K562 (cell line): Measurements from ENCODE around the gene GRB2. TPM values are rescaled to one million over a fixed set of nuclear protein-coding genes. Genes with fewer than 3 reads are reported as not detected.

Experiments
- ATAC-seq: fragments of 200-7000 bp; cut with Tn5 transposase; 3 replicates; pipeline ENCODE4 v1.9.1; 2020; ENCODE audit warnings: moderate library complexity
- BruUV-seq: library from RNA; stranded (reverse); fragments of 400-500 nt; replicated peaks from 2 replicates; lab custom pipeline; 2021; lab: Mats Ljungman, UMichigan
- CTCF ChIA-PET: fragments of 300-600 bp; formaldehyde crosslinking; extraction: SDS; loops from one replicate; lab custom pipeline; 2021; ENCODE audit warnings: low intra/inter-chr PET ratio; lab: Yijun Ruan, JAX
- POLR2A ChIA-PET: fragments of 300-600, 350-650 bp; sonication (Branson Sonifier 250); formaldehyde crosslinking; extraction: SDS; loops from one replicate; lab custom pipeline; 2021; ENCODE audit warnings: antibody characterized with exemption, inconsistent platforms; lab: Yijun Ruan, JAX
- DNase-seq, 4 experiments: peaks; one replicate each; pipeline versions ENCODE4 v3.0.0 to v3.0.0-alpha.2; 2011 to 2018; ENCODE audit warnings: low spot score in 3 of 4, mixed read lengths in 3 of 4; ENCODE audit errors: extremely low read depth in 1 of 4
- FAIRE-seq: peaks from 2 replicates; lab custom pipeline; 2011; peaks lifted over from hg19 to GRCh38; lab: Jason Lieb, UNC
- H2AFZ ChIP-seq: 2 replicates; pipeline ENCODE4 v1.6.0; 2011; ENCODE audit warnings: low read depth, low read length, control low read depth, inconsistent platforms
- H3K27ac ChIP-seq: fragments of 200-600 bp; 3 replicates; pipeline ENCODE4 v1.8.0; 2011; ENCODE audit warnings: low read depth, mild to moderate bottlenecking, control low read depth, inconsistent platforms, low read length, moderate library complexity, mixed read lengths; ENCODE audit errors: extremely low read depth
- H3K27me3 ChIP-seq, 2 experiments: fragments of 300-600 bp in 1 of 2; 2 replicates in 1 of 2; 3 replicates in 1 of 2; pipeline versions ENCODE4 v1.6.0 to v1.8.0; 2011; ENCODE audit warnings: inconsistent platforms in 2 of 2, low read length in 2 of 2, mild to moderate bottlenecking in 1 of 2, mixed read lengths in 1 of 2, moderate library complexity in 1 of 2; ENCODE audit not compliant: control insufficient read depth in 2 of 2, insufficient read depth in 2 of 2
- H3K36me3 ChIP-seq: fragments of 300-600 bp; 3 replicates; pipeline ENCODE4 v1.8.0; 2011; ENCODE audit warnings: mild to moderate bottlenecking, low read length, inconsistent platforms; ENCODE audit not compliant: control insufficient read depth, insufficient read depth
- H3K4me1 ChIP-seq, 2 experiments: fragments of 200-600 bp in 1 of 2; replicated peaks in 1 of 2; 2 replicates in 1 of 2; 3 replicates in 1 of 2; pipeline versions ENCODE4 v1.5.1 to v1.8.0; 2011; ENCODE audit warnings: inconsistent platforms in 2 of 2, low read length in 2 of 2, mild to moderate bottlenecking in 1 of 2, mixed read lengths in 1 of 2, moderate library complexity in 1 of 2; ENCODE audit not compliant: control insufficient read depth in 2 of 2, insufficient read depth in 2 of 2
- H3K4me2 ChIP-seq: 2 replicates; pipeline ENCODE4 v1.6.1; 2011; ENCODE audit warnings: low read length, control low read depth, inconsistent platforms, mixed read lengths; ENCODE audit not compliant: insufficient read depth
- H3K4me3 ChIP-seq: fragments of 200-600 bp; sonication (generic), shearing (Covaris generic); 2 replicates; pipeline ENCODE4 v1.5.1; 2016; ENCODE audit warnings: control low read depth, inconsistent platforms
- H3K79me2 ChIP-seq: fragments of 200-600 bp; 3 replicates; pipeline ENCODE4 v1.8.0; 2011; ENCODE audit warnings: low read length, inconsistent platforms; ENCODE audit not compliant: control insufficient read depth, insufficient read depth
- H3K9ac ChIP-seq, 2 experiments: 2 replicates each; pipeline versions ENCODE4 v1.6.0 to v1.6.1; 2011; ENCODE audit warnings: low read depth in 2 of 2, low read length in 2 of 2, control low read depth in 1 of 2, inconsistent platforms in 1 of 2, mild to moderate bottlenecking in 1 of 2, mixed read lengths in 1 of 2; ENCODE audit not compliant: insufficient read depth in 1 of 2
- H3K9me1 ChIP-seq: one replicate; pipeline ENCODE4 v1.6.0; 2011; ENCODE audit warnings: inconsistent platforms, mild to moderate bottlenecking, low read length, moderate library complexity; ENCODE audit not compliant: control insufficient read depth, insufficient read depth
- H3K9me3 ChIP-seq: replicated peaks from 2 replicates; pipeline ENCODE4 v1.5.1; 2011; ENCODE audit warnings: low read depth, low read length, inconsistent platforms; ENCODE audit not compliant: control insufficient read depth, insufficient read depth
- H4K20me1 ChIP-seq: replicated peaks from 2 replicates; pipeline ENCODE4 v1.6.1; 2011; ENCODE audit warnings: low read length, inconsistent platforms, mixed read lengths; ENCODE audit not compliant: control insufficient read depth, insufficient read depth
- CTBP1 ChIP-seq: fragments of 450-650 bp; IDR thresholded peaks from 2 replicates; pipeline ENCODE4 v1.6.1; 2016; ENCODE audit warnings: borderline replicate concordance
- NR2C1 ChIP-seq, 2 experiments: fragments of 450-650 bp; IDR thresholded peaks; 2 replicates each; pipeline ENCODE4 v1.6.1; 2017; ENCODE audit warnings: mild to moderate bottlenecking in 2 of 2, antibody characterized with exemption in 1 of 2, inconsistent platforms in 1 of 2, missing compliant biosample characterization in 1 of 2, missing genetic modification characterization in 1 of 2
- PML ChIP-seq: IDR thresholded peaks from 2 replicates; pipeline ENCODE4 v1.6.1; 2012; ENCODE audit warnings: low read length, inconsistent platforms
- TAF7 ChIP-seq: fragments of 450-650 bp; IDR thresholded peaks from 2 replicates; pipeline ENCODE4 v1.6.1; 2016; ENCODE audit warnings: missing genetic modification characterization, missing compliant biosample characterization
- WGBS: fragments of 100-300 bp; shearing (Covaris generic); methylation state at CpG from one replicate; pipeline ENCODE4 v1.1.6; 2016; ENCODE audit warnings: low coverage, mixed read lengths; ENCODE audit not compliant: insufficient coverage; ENCODE audit errors: missing lambda C conversion rate; 5-methylcytosine and 5-hydroxymethylcytosine counted together
- in situ Hi-C: fragments of 300-500 bp; cut with MboI; formaldehyde crosslinking; loops from 4 replicates; pipeline ENCODE4 v1.15.0; 2018; ENCODE audit warnings: inconsistent platforms, mixed read lengths
- intact Hi-C: fragments of 100-400 bp; cut with micrococcal nuclease; formaldehyde crosslinking; loops from 2 replicates; pipeline ENCODE4 v1.14.2; 2022
- polyA plus RNA-seq, 8 experiments: library from polyadenylated mRNA; depleted of rRNA in 4 of 8; stranded (reverse) in 5 of 8; unstranded in 3 of 8; fragments of >200 nt; fragmentation: Nextera tagmentation in 2 of 8; fragmentation: Illumina TruSeq in 1 of 8; extraction: Ambion mirVana in 2 of 8; extraction: Trizol in 1 of 8; gene quantifications; 2 replicates each; pipeline versions ENCODE4 v1.2.1 to v1.2.3, GENCODE V29; 2011 to 2014; ENCODE audit warnings: inconsistent platforms in 1 of 8, missing spikeins in 1 of 8
- total RNA-seq, 7 experiments: library from RNA; depleted of rRNA in 6 of 7; stranded (reverse); fragments of >200 nt in 6 of 7; fragmentation: Illumina TruSeq in 2 of 7; extraction: Trizol in 2 of 7; gene quantifications; 2 replicates each; pipeline versions ENCODE4 v1.2.1 to v1.2.3, GENCODE V29; 2011 to 2021; ENCODE audit warnings: low replicate concordance in 1 of 7
- TF ChIP-seq, protein P1 (sequence below): fragments of 450-650 bp; formaldehyde crosslinking; IDR thresholded peaks from 2 replicates; pipeline ENCODE4 v1.4.0; 2020; ENCODE audit warnings: mild to moderate bottlenecking, moderate library complexity
- TF ChIP-seq, protein P2 (sequence below): fragments of 200-800 bp; sonication (Bioruptor generic); IDR thresholded peaks from 2 replicates; pipeline ENCODE4 v1.6.1; 2017; ENCODE audit warnings: missing genetic modification characterization, missing compliant biosample characterization

Gene GRB2
- total and polyA plus RNA-seq, 9 of the 15 experiments (the other 6 are each of a cell fraction or from before 2014, with no cell fraction given) = 57.2 to 136 (median 84.8) TPM

DNA sequence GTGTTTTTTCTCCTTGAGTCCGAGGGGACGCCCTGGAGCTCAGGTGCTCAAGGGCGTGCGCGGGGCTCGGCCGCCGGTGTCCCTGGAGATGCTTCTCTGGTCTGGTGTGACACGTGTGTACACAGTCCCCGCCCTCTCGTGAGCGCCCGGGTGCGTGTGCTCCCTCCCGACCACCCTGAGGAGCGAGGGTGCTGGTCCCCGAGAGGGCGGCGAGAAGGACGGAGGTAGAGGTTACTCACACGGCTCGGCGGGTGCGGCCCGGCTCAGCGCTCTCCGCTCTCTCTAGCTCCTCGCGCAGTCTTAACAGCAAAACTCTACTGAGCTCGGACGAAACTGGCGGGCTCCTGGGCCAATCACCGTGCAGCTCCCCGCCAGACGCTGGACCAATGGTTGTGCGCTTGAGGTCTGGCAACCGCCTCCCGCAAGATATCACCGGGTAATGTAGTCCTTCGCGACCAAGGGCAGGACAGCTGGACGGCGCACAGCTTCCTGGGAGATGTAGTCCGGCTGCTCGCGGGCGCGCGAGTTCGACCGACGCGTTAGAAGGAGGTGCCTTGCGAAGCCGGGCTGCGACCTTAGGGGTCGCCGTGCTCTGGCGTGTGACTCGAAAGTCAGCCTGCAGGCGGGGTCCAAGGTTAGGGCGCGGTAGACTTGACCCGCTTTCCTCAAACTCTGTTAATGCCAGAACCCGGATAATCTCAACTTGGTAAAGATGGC is 116.2 kb downstream of the GRB2 start, which contains the start of gene SLC25A19 (continued):
- peak; percentile 53; the same call in 1 of the 2 replicates for TF ChIP-seq PML
- TF ChIP-seq, protein P1, sequence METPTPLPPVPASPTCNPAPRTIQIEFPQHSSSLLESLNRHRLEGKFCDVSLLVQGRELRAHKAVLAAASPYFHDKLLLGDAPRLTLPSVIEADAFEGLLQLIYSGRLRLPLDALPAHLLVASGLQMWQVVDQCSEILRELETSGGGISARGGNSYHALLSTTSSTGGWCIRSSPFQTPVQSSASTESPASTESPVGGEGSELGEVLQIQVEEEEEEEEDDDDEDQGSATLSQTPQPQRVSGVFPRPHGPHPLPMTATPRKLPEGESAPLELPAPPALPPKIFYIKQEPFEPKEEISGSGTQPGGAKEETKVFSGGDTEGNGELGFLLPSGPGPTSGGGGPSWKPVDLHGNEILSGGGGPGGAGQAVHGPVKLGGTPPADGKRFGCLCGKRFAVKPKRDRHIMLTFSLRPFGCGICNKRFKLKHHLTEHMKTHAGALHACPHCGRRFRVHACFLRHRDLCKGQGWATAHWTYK (CRISPR knock-in tag) = no peak

DNA sequence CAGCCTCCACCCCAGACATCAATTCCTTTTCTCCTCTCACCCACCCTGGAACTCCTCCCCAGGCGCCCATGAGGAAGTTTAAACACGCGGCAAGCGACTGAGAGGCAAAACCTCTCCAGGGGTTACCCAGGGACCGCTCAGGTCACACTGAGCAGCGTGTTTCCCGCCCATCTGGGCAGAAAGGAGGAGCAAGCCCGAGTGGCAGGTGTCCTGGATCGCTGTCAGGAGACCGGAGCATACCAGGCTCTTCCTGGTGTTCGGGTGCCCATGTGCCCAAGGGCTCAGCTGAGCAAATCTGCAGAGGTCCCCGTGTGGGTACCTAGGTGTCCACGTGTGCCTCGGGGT is 116.7 kb downstream of the GRB2 start:
- BruUV-seq = no TSS peak
- CTCF ChIA-PET = interaction anchor here (2.0 kb wide), 1 partner anchor 123 kb away, joined by 23 read pairs; no protein-coding TSS in a partner anchor
- DNase-seq (peak; percentile 55 to 63 (median 60)), FAIRE-seq (peak; percentile 51), ATAC-seq (peak; percentile 47)
- peak overlapping the region; percentile 75 for H3K27ac ChIP-seq
- in situ Hi-C loops = no loop called here
- H3K9ac ChIP-seq = peak overlapping the region; percentile 86 to 100
- peak overlapping the region; percentile 79 for H2AFZ ChIP-seq
- peaks cover 34% of the 10 kb centered on the region for H3K36me3 ChIP-seq
- peaks cover 34% of the 10 kb centered on the region for H3K79me2 ChIP-seq
- POLR2A ChIA-PET = interaction anchor here (0.6 to 2.0 kb wide), 22 partner anchors 8 to 233 kb away, joined by 3 to 26 read pairs (median 3); partner anchors contain the start of genes GGA3, GRB2, MIF4GD and MRPS7
- peak overlapping the region; percentile 93 for H3K4me2 ChIP-seq
- intact Hi-C loops = loop anchor here (2.0 to 10.0 kb wide), 3 partner anchors 18 to 236 kb away; partner anchors contain the start of genes GRB2, LLGL2 and MIF4GD
- peak overlapping the region; percentile 87 for H3K4me3 ChIP-seq
- H3K4me1 ChIP-seq = peaks cover 2 to 16% of the 10 kb centered on the region in 2 experiments; a peak in 2 of 5 replicates
- H3K27me3 ChIP-seq = no peaks in the 10 kb centered on the region
- WGBS = under 1% methylated on average over 12 of the region's 14 CpGs
- no peaks in the 10 kb centered on the region for H4K20me1 ChIP-seq
- H3K9me1 ChIP-seq = no peaks in the 10 kb centered on the region
- no peaks in the 10 kb centered on the region for H3K9me3 ChIP-seq
- TF ChIP-seq CTBP1 (peak; percentile 24; the same call in 1 of the 2 replicates), NR2C1 (IDR thresholded peaks at IDR 0.05) (no peak), NR2C1 (tag; IDR thresholded peaks at IDR 0.05) (no peak), TAF7 (tag) (no peak)
- TF ChIP-seq, protein P2, sequence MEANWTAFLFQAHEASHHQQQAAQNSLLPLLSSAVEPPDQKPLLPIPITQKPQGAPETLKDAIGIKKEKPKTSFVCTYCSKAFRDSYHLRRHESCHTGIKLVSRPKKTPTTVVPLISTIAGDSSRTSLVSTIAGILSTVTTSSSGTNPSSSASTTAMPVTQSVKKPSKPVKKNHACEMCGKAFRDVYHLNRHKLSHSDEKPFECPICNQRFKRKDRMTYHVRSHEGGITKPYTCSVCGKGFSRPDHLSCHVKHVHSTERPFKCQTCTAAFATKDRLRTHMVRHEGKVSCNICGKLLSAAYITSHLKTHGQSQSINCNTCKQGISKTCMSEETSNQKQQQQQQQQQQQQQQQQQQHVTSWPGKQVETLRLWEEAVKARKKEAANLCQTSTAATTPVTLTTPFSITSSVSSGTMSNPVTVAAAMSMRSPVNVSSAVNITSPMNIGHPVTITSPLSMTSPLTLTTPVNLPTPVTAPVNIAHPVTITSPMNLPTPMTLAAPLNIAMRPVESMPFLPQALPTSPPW (CRISPR knock-in tag) = no peak
